Ascending aorta (tissue), 2 donors: ENCODE data around the gene C16orf46. TPM values are rescaled to one million over a fixed set of nuclear protein-coding genes. Genes with fewer than 3 reads are reported as not detected.

Experiments used
- DNase-seq, 2 donors: peaks; one replicate each; pipeline ENCODE4 v3.0.0-alpha.2; 2019; ENCODE audit warnings: low spot score in 2 of 2
- H3K27ac ChIP-seq, 2 donors: fragments of 200-600 bp; sonication (generic); one replicate each; pipeline ENCODE4 v1.5.1; 2016 to 2017; ENCODE audit warnings: mild to moderate bottlenecking in 1 of 2
- H3K27me3 ChIP-seq: fragments of 200-600 bp; sonication (generic); one replicate; pipeline ENCODE4 v1.5.1; 2017
- H3K36me3 ChIP-seq, 2 donors: fragments of 200-600 bp; sonication (generic); one replicate each; pipeline ENCODE4 v1.5.1; 2016
- H3K4me1 ChIP-seq, 2 donors: fragments of 200-600 bp; sonication (generic); one replicate each; pipeline ENCODE4 v1.5.1; 2016 to 2017; ENCODE audit warnings: mild to moderate bottlenecking in 1 of 2
- H3K4me3 ChIP-seq, 2 donors: fragments of 200-600 bp; sonication (generic); one replicate each; pipeline ENCODE4 v1.5.1; 2016 to 2017; ENCODE audit warnings: mild to moderate bottlenecking in 1 of 2
- H3K9me3 ChIP-seq, 2 donors: fragments of 200-600 bp; sonication (generic); one replicate each; pipeline ENCODE4 v1.5.1; 2016
- CTCF ChIP-seq, 3 experiments: fragments of 200-600 bp in 2 of 3; fragments of 450-650 bp in 1 of 3; sonication (generic) in 2 of 3; IDR thresholded peaks; one replicate each; pipeline ENCODE4 v1.5.1; 2016 to 2019; ENCODE audit warnings: antibody characterized with exemption in 3 of 3, mild to moderate bottlenecking in 1 of 3, moderate library complexity in 1 of 3
- intact Hi-C: fragments of 100-400 bp; cut with DNase I; formaldehyde crosslinking; loops from one replicate; pipeline ENCODE4 v1.15.1; 2023
- total RNA-seq: library from RNA; depleted of rRNA; stranded (reverse); fragments of >200 nt; gene quantifications from one replicate; pipeline ENCODE4 v1.1.0, GENCODE V29; 2016

Gene C16orf46
- total RNA-seq, 1 donor from 2014 or later = not detected

GRCh38 chr16:81066681-81067080, 10.4 kb downstream of the C16orf46 start:
- intact Hi-C loops = no loop called here
- Histone ChIP-seq H3K36me3 (no peaks in the 10 kb centered on the region), H3K4me3 (no peak overlapping the region), H3K27ac (no peak overlapping the region), H3K27me3 (no peaks in the 10 kb centered on the region), H3K9me3 (no peaks in the 10 kb centered on the region), H3K4me1 (no peaks in the 10 kb centered on the region)
- no peak for TF ChIP-seq CTCF (IDR thresholded peaks at IDR 0.05)
- no peak for DNase-seq

GRCh38 chr16:81061871-81062608, 15.0 kb downstream of the C16orf46 start:
- H3K27ac ChIP-seq = no peak overlapping the region
- intact Hi-C loops = no loop called here
- no peak overlapping the region for H3K4me3 ChIP-seq
- TF ChIP-seq CTCF (IDR thresholded peaks at IDR 0.05) = no peak
- H3K4me1 ChIP-seq = no peaks in the 10 kb centered on the region
- H3K9me3 ChIP-seq = no peaks in the 10 kb centered on the region
- no peak for DNase-seq
- no peaks in the 10 kb centered on the region for H3K27me3 ChIP-seq
- no peaks in the 10 kb centered on the region for H3K36me3 ChIP-seq

DNA sequence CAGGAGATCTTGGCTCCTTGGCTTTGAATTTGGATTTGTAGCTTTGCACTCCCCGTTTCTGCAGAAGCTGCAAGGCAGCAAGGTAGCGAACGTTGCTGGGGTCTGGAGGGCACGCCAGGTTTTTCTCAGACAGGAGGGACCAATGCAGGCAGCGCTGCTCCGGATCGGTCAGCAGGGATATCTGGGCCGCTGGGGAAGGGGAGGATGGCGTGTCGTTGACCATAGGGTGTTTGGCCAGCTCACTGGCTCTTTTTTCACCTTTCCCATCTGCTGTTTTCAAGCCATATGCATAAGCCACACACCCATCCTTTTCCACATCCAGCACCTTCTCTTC, 15.8 kb downstream of the C16orf46 start:
- H3K4me1 ChIP-seq = no peaks in the 10 kb centered on the region
- no peak for DNase-seq
- H3K27ac ChIP-seq = no peak overlapping the region
- intact Hi-C loops = no loop called here
- no peaks in the 10 kb centered on the region for H3K36me3 ChIP-seq
- H3K27me3 ChIP-seq = no peaks in the 10 kb centered on the region
- H3K4me3 ChIP-seq = no peak overlapping the region
- no peak for TF ChIP-seq CTCF (IDR thresholded peaks at IDR 0.05)
- no peaks in the 10 kb centered on the region for H3K9me3 ChIP-seq

- Histone ChIP-seq H3K4me1 (no peaks in the 10 kb centered on the region), H3K36me3 (no peaks in the 10 kb centered on the region), H3K27ac (no peak overlapping the region), H3K27me3 (no peaks in the 10 kb centered on the region), H3K9me3 (no peaks in the 10 kb centered on the region), H3K4me3 (no peak overlapping the region)
- no peak for TF ChIP-seq CTCF (IDR thresholded peaks at IDR 0.05)
- intact Hi-C loops = no loop called here
- no peak for DNase-seq
Measured at GRCh38 chr16:81060576-81061306, 16.3 kb downstream of the C16orf46 start.

DNA sequence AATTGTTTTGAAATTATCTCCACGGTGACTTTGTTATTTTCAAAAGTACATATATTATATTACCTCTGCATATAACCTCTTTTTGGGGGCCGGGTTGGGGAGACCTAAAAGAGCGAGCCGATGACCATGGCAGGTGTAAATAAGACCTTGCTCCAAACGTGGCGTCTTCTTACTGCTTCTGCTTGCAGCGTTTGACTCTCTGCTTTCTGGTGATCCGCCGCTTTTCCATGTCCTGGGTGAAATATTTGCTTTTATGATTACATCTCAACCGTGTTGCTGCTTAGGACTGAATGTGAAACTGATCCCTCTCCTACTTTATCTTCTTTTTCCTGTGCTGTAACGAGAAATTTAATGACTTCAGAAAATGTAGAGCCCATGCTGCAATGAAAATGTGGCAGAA, 23.3 kb downstream of the C16orf46 start:
- no peaks in the 10 kb centered on the region for H3K36me3 ChIP-seq
- DNase-seq = no peak
- no peak overlapping the region for H3K27ac ChIP-seq
- no peak for TF ChIP-seq CTCF (IDR thresholded peaks at IDR 0.05)
- H3K9me3 ChIP-seq = peaks cover 6% of the 10 kb centered on the region in 2 donors
- no peaks in the 10 kb centered on the region for H3K4me1 ChIP-seq
- intact Hi-C loops = no loop called here
- no peaks in the 10 kb centered on the region for H3K27me3 ChIP-seq
- H3K4me3 ChIP-seq = no peak overlapping the region
